Measurements from ENCODE around the gene TRPM3. TPM values are rescaled to one million over a fixed set of nuclear protein-coding genes. Genes with fewer than 3 reads are reported as not detected.

Gene TRPM3
- total and polyA plus RNA-seq, 9 of the 15 experiments (the other 6 are each of a cell fraction or from before 2014, with no cell fraction given) = 0.04 TPM; not detected in 8

DNA sequence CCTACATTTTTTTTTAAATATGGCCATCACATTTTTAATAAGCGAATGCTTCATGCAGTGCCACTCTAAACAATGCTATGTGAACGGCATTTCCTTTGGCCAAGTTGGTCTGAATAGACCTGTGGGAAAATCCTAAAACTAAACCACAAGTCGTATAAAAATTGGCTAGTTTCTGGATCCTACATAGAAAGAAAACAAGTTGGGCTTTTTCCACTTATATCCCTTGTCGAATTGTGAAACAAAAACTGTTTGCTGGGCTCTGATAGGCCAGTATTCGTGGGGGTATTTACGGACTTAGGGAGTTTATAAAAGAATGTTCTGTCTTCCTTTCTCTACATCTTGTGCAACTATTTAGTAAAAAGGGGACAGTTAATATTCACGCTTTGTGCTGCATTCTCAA, 553.9 kb downstream of the TRPM3 start:
- in situ Hi-C loops (cut with MboI) (no loop called here), intact Hi-C loops (cut with micrococcal nuclease) (no loop called here)
- no peaks in the 10 kb centered on the region for H3K9me1 ChIP-seq (ENCODE audit: control insufficient read depth, insufficient read depth, low read length)
- no TSS peak for BruUV-seq (replicated peaks)
- ChIA-PET POLR2A (no interaction called here), CTCF (ENCODE audit: low intra/inter-chr PET ratio) (no interaction called here)
- H3K27ac ChIP-seq (ENCODE audit: extremely low read depth, low read depth, low read length) = no peak overlapping the region
- FAIRE-seq = no peak
- WGBS (ENCODE audit: insufficient coverage, low coverage, missing lambda C conversion rate) = 2% methylated on average over 7 of the region's 7 CpGs
- H3K9me3 ChIP-seq (replicated peaks; ENCODE audit: control insufficient read depth, insufficient read depth, low read depth, low read length) = no peaks in the 10 kb centered on the region
- H3K9ac ChIP-seq (ENCODE audit: insufficient read depth in 1 of 2, low read depth in 2 of 2, low read length in 2 of 2) = no peak overlapping the region
- no peak for ATAC-seq
- H3K79me2 ChIP-seq (ENCODE audit: control insufficient read depth, insufficient read depth, low read length) = no peaks in the 10 kb centered on the region
- H3K27me3 ChIP-seq (ENCODE audit: control insufficient read depth in 2 of 2, insufficient read depth in 2 of 2, low read length in 2 of 2) = peaks cover 2 to 5% of the 10 kb centered on the region in 2 experiments; a peak in 2 of 5 replicates
- no peak overlapping the region for H2AFZ ChIP-seq (ENCODE audit: low read depth, low read length)
- no peaks in the 10 kb centered on the region for H4K20me1 ChIP-seq (replicated peaks; ENCODE audit: control insufficient read depth, insufficient read depth, low read length)
- no peaks in the 10 kb centered on the region for H3K36me3 ChIP-seq (ENCODE audit: control insufficient read depth, insufficient read depth, low read length)
- no peak overlapping the region for H3K4me3 ChIP-seq
- H3K4me1 ChIP-seq (replicated peaks in 1 of 2; ENCODE audit: control insufficient read depth in 2 of 2, insufficient read depth in 2 of 2, low read length in 2 of 2) = no peaks in the 10 kb centered on the region; a peak in 1 of 5 replicates
- no peak overlapping the region for H3K4me2 ChIP-seq (ENCODE audit: insufficient read depth, low read length)
- DNase-seq (ENCODE audit: extremely low read depth in 1 of 4, low spot score in 3 of 4) = no peak
- no peak for TF ChIP-seq KLF16 (IDR thresholded peaks at IDR 0.05)
- no peak for TF ChIP-seq DDX20 (tag; IDR thresholded peaks at IDR 0.05; ENCODE audit: low read depth)
- no peak for TF ChIP-seq MAZ (CRISPR knock-in tag; conservative IDR thresholded peaks at IDR 0.05 in 1 of 2, IDR thresholded peaks at IDR 0.05 in 1 of 2)
- no peak for TF ChIP-seq RBM15 (IDR thresholded peaks at IDR 0.05; ENCODE audit: insufficient read depth, low read length)
- no peak for TF ChIP-seq HMG20B (CRISPR knock-in tag; IDR thresholded peaks at IDR 0.05)
- no peak for TF ChIP-seq CREB1 (IDR thresholded peaks at IDR 0.05)
- TF ChIP-seq CREB1 (CRISPR knock-in tag; IDR thresholded peaks at IDR 0.05) = no peak
- TF ChIP-seq, protein P1, sequence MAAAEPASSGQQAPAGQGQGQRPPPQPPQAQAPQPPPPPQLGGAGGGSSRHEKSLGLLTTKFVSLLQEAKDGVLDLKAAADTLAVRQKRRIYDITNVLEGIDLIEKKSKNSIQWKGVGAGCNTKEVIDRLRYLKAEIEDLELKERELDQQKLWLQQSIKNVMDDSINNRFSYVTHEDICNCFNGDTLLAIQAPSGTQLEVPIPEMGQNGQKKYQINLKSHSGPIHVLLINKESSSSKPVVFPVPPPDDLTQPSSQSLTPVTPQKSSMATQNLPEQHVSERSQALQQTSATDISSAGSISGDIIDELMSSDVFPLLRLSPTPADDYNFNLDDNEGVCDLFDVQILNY (CRISPR knock-in tag; IDR thresholded peaks at IDR 0.05) = no peak
- TF ChIP-seq, protein P2, sequence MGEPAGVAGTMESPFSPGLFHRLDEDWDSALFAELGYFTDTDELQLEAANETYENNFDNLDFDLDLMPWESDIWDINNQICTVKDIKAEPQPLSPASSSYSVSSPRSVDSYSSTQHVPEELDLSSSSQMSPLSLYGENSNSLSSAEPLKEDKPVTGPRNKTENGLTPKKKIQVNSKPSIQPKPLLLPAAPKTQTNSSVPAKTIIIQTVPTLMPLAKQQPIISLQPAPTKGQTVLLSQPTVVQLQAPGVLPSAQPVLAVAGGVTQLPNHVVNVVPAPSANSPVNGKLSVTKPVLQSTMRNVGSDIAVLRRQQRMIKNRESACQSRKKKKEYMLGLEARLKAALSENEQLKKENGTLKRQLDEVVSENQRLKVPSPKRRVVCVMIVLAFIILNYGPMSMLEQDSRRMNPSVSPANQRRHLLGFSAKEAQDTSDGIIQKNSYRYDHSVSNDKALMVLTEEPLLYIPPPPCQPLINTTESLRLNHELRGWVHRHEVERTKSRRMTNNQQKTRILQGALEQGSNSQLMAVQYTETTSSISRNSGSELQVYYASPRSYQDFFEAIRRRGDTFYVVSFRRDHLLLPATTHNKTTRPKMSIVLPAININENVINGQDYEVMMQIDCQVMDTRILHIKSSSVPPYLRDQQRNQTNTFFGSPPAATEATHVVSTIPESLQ (CRISPR knock-in tag; IDR thresholded peaks at IDR 0.05) = no peak
- no peak for TF ChIP-seq TBL1XR1 (IDR thresholded peaks at IDR 0.05; ENCODE audit: low read length in 2 of 2)
- TF ChIP-seq POLR3G (IDR thresholded peaks at IDR 0.05; ENCODE audit: extremely low read depth, insufficient read length, insufficient replicate concordance) = no peak
- TF ChIP-seq ZNF282 (CRISPR knock-in tag; IDR thresholded peaks at IDR 0.05) = no peak
- TF ChIP-seq, protein P3, sequence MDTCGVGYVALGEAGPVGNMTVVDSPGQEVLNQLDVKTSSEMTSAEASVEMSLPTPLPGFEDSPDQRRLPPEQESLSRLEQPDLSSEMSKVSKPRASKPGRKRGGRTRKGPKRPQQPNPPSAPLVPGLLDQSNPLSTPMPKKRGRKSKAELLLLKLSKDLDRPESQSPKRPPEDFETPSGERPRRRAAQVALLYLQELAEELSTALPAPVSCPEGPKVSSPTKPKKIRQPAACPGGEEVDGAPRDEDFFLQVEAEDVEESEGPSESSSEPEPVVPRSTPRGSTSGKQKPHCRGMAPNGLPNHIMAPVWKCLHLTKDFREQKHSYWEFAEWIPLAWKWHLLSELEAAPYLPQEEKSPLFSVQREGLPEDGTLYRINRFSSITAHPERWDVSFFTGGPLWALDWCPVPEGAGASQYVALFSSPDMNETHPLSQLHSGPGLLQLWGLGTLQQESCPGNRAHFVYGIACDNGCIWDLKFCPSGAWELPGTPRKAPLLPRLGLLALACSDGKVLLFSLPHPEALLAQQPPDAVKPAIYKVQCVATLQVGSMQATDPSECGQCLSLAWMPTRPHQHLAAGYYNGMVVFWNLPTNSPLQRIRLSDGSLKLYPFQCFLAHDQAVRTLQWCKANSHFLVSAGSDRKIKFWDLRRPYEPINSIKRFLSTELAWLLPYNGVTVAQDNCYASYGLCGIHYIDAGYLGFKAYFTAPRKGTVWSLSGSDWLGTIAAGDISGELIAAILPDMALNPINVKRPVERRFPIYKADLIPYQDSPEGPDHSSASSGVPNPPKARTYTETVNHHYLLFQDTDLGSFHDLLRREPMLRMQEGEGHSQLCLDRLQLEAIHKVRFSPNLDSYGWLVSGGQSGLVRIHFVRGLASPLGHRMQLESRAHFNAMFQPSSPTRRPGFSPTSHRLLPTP (IDR thresholded peaks at IDR 0.05; ENCODE audit: borderline replicate concordance, extremely low read depth, insufficient read length) = no peak
- TF ChIP-seq, protein P4, sequence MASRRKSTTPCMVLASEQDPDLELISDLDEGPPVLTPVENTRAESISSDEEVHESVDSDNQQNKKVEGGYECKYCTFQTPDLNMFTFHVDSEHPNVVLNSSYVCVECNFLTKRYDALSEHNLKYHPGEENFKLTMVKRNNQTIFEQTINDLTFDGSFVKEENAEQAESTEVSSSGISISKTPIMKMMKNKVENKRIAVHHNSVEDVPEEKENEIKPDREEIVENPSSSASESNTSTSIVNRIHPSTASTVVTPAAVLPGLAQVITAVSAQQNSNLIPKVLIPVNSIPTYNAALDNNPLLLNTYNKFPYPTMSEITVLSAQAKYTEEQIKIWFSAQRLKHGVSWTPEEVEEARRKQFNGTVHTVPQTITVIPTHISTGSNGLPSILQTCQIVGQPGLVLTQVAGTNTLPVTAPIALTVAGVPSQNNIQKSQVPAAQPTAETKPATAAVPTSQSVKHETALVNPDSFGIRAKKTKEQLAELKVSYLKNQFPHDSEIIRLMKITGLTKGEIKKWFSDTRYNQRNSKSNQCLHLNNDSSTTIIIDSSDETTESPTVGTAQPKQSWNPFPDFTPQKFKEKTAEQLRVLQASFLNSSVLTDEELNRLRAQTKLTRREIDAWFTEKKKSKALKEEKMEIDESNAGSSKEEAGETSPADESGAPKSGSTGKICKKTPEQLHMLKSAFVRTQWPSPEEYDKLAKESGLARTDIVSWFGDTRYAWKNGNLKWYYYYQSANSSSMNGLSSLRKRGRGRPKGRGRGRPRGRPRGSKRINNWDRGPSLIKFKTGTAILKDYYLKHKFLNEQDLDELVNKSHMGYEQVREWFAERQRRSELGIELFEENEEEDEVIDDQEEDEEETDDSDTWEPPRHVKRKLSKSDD (conservative IDR thresholded peaks at IDR 0.05; ENCODE audit: low read length) = no peak
- no peak for TF ChIP-seq KLF13 (tag; IDR thresholded peaks at IDR 0.05; ENCODE audit: borderline replicate concordance, low read depth)

Measured in K562 (cell line).